CD14-positive monocyte (primary cell): Measurements from ENCODE around the gene MRRF. TPM values are rescaled to one million over a fixed set of nuclear protein-coding genes. Genes with fewer than 3 reads are reported as not detected.

Experiments used
- DNase-seq, 3 donors: peaks; one replicate each; pipeline ENCODE4 v3.0.0-alpha.2; 2011 to 2022
- H2AFZ ChIP-seq: 2 replicates; pipeline ENCODE4 v1.6.0; 2012; ENCODE audit warnings: mild to moderate bottlenecking, low read depth, low read length, inconsistent platforms; ENCODE audit not compliant: insufficient read depth, poor library complexity, severe bottlenecking
- H3K27ac ChIP-seq, 2 donors: 1 replicate in 1 of 2; 2 replicates in 1 of 2; pipeline ENCODE4 v1.5.1; 2012 to 2013; ENCODE audit warnings: low read length in 2 of 2, control low read depth in 1 of 2, inconsistent platforms in 1 of 2, low read depth in 1 of 2, mild to moderate bottlenecking in 1 of 2
- H3K27me3 ChIP-seq, 2 donors: one replicate each; pipeline versions ENCODE4 v1.6.0 to v1.6.1; 2011 to 2013; ENCODE audit warnings: low read length in 2 of 2; ENCODE audit not compliant: control insufficient read depth in 2 of 2, insufficient read depth in 2 of 2
- H3K36me3 ChIP-seq, 2 donors: replicated peaks in 1 of 2; 1 replicate in 1 of 2; 2 replicates in 1 of 2; pipeline versions ENCODE4 v1.5.1 to v1.6.1; 2012 to 2013; ENCODE audit warnings: low read length in 2 of 2, control low read depth in 1 of 2, inconsistent platforms in 1 of 2, mild to moderate bottlenecking in 1 of 2; ENCODE audit not compliant: insufficient read depth in 2 of 2, control insufficient read depth in 1 of 2
- H3K4me1 ChIP-seq, 2 donors: 1 replicate in 1 of 2; 2 replicates in 1 of 2; pipeline versions ENCODE4 v1.5.1 to v1.6.1; 2012 to 2013; ENCODE audit warnings: low read length in 2 of 2, control low read depth in 1 of 2, inconsistent platforms in 1 of 2, mild to moderate bottlenecking in 1 of 2, moderate library complexity in 1 of 2; ENCODE audit not compliant: insufficient read depth in 2 of 2, control insufficient read depth in 1 of 2
- H3K4me2 ChIP-seq: replicated peaks from 2 replicates; pipeline ENCODE3; 2012; ENCODE audit warnings: low read length, moderate library complexity, mild to moderate bottlenecking; ENCODE audit not compliant: poor library complexity, severe bottlenecking; ENCODE audit errors: extremely low read depth
- H3K4me3 ChIP-seq, 3 experiments: fragments of 200-600 bp in 1 of 3; sonication (generic) in 1 of 3; replicated peaks in 1 of 3; 1 replicate in 2 of 3; 2 replicates in 1 of 3; pipeline ENCODE4 v1.5.1; 2011 to 2013; ENCODE audit warnings: low read length in 3 of 3, mild to moderate bottlenecking in 3 of 3, control low read depth in 2 of 3, low read depth in 2 of 3, inconsistent platforms in 1 of 3, moderate library complexity in 1 of 3
- H3K79me2 ChIP-seq: 2 replicates; pipeline ENCODE4 v1.6.0; 2012; ENCODE audit warnings: mild to moderate bottlenecking, control low read depth, inconsistent platforms, low read length, moderate library complexity; ENCODE audit not compliant: insufficient read depth
- H3K9ac ChIP-seq: 2 replicates; pipeline ENCODE4 v1.6.0; 2017; ENCODE audit warnings: low read length, mild to moderate bottlenecking; ENCODE audit not compliant: insufficient read depth, poor library complexity, severe bottlenecking
- H3K9me3 ChIP-seq, 2 donors: replicated peaks in 1 of 2; 1 replicate in 1 of 2; 2 replicates in 1 of 2; pipeline versions ENCODE4 v1.5.1 to v1.6.1; 2012 to 2013; ENCODE audit warnings: low read length in 2 of 2, control low read depth in 1 of 2; ENCODE audit not compliant: control insufficient read depth in 1 of 2, insufficient read depth in 1 of 2
- H4K20me1 ChIP-seq: 2 replicates; pipeline ENCODE4 v1.6.0; 2012; ENCODE audit warnings: mild to moderate bottlenecking, low read length, control low read depth, moderate library complexity; ENCODE audit not compliant: insufficient read depth
- H3K27ac Mint-ChIP-seq, 7 donors: one replicate each; pipeline ENCODE4 v1.8.0; 2020; ENCODE audit warnings: mild to moderate bottlenecking in 7 of 7, mixed read lengths in 7 of 7, moderate library complexity in 6 of 7, inconsistent platforms in 2 of 7
- H3K27me3 Mint-ChIP-seq, 3 donors: one replicate each; pipeline ENCODE4 v1.8.0; 2021 to 2022; ENCODE audit warnings: low read depth in 3 of 3, mild to moderate bottlenecking in 3 of 3, mixed read lengths in 3 of 3, moderate library complexity in 3 of 3, inconsistent platforms in 1 of 3
- H3K36me3 Mint-ChIP-seq, 2 donors: one replicate each; pipeline ENCODE4 v1.8.0; 2020; ENCODE audit warnings: mixed read lengths in 2 of 2, inconsistent platforms in 1 of 2, mild to moderate bottlenecking in 1 of 2
- H3K4me1 Mint-ChIP-seq: one replicate; pipeline ENCODE4 v1.8.0; 2020; ENCODE audit warnings: mild to moderate bottlenecking, mixed read lengths
- H3K4me3 Mint-ChIP-seq, 2 donors: one replicate each; pipeline ENCODE4 v1.8.0; 2020; ENCODE audit warnings: mild to moderate bottlenecking in 2 of 2, mixed read lengths in 2 of 2, moderate library complexity in 1 of 2
- H3K9me3 Mint-ChIP-seq, 7 donors: one replicate each; pipeline ENCODE4 v1.8.0; 2020 to 2022; ENCODE audit warnings: mixed read lengths in 7 of 7, mild to moderate bottlenecking in 6 of 7, moderate library complexity in 6 of 7, inconsistent platforms in 2 of 7
- CTCF ChIP-seq: fragments of 200-600 bp; IDR thresholded peaks from one replicate; pipeline ENCODE4 v1.8.0; 2022; ENCODE audit warnings: antibody characterized with exemption, mild to moderate bottlenecking
- WGBS: methylation state at CpG from one replicate; pipeline ENCODE4 v1.1.5; 2013; ENCODE audit warnings: missing lambda C conversion rate; ENCODE audit not compliant: insufficient coverage; 5-methylcytosine and 5-hydroxymethylcytosine counted together
- intact Hi-C, 2 donors: fragments of 100-400 bp; cut with micrococcal nuclease; formaldehyde crosslinking; loops; one replicate each; pipeline versions ENCODE4 v1.15.0 to v1.15.1; 2023
- polyA plus RNA-seq, 3 donors: library from polyadenylated mRNA; depleted of rRNA in 1 of 3; unstranded in 2 of 3; stranded (reverse) in 1 of 3; fragments of 300-500 nt in 2 of 3; fragments of >200 nt in 1 of 3; fragmentation: Illumina TruSeq in 2 of 3; gene quantifications; 1 replicate in 2 of 3; 2 replicates in 1 of 3; pipeline ENCODE4 v1.2.3, GENCODE V29; 2012 to 2021

MRRF gene
- polyA plus RNA-seq, 3 donors: 16.0 to 34.4 (median 16.2) TPM

GRCh38 chr9:122277285-122277897 lies 12.7 kb downstream of the MRRF start:
- no peak overlapping the region for H3K27ac Mint-ChIP-seq
- Histone ChIP-seq H3K79me2 (peaks cover 68% of the 10 kb centered on the region), H2AFZ (no peak overlapping the region), H3K4me1 (no peaks in the 10 kb centered on the region), H3K27ac (no peak overlapping the region), H3K4me3 (no peak overlapping the region), H3K9ac (no peak overlapping the region), H3K9me3 (peaks cover 8 to 10% of the 10 kb centered on the region in 2 donors), H3K27me3 (no peaks in the 10 kb centered on the region), H4K20me1 (no peaks in the 10 kb centered on the region), H3K36me3 (peaks cover 30 to 85% of the 10 kb centered on the region in 2 donors), H3K4me2 (no peak overlapping the region)
- 100% methylated on average over 5 of the region's 10 CpGs for WGBS
- no peak overlapping the region for H3K4me3 Mint-ChIP-seq
- DNase-seq: no peak
- H3K36me3 Mint-ChIP-seq: peaks cover 65 to 81% of the 10 kb centered on the region in 2 donors
- peaks cover 2 to 18% (median 12%) of the 10 kb centered on the region in 7 donors for H3K9me3 Mint-ChIP-seq
- TF ChIP-seq CTCF: no peak
- H3K27me3 Mint-ChIP-seq: no peaks in the 10 kb centered on the region
- no peaks in the 10 kb centered on the region for H3K4me1 Mint-ChIP-seq
- intact Hi-C loops: no loop called here

GRCh38 chr9:122281368-122281767 lies 16.7 kb downstream of the MRRF start:
- Histone ChIP-seq H4K20me1 (no peaks in the 10 kb centered on the region), H3K27ac (no peak overlapping the region), H3K9ac (no peak overlapping the region), H3K4me1 (peaks cover 0 to 1% of the 10 kb centered on the region in 2 donors), H3K36me3 (peaks cover 48 to 87% of the 10 kb centered on the region in 2 donors), H3K79me2 (peaks cover 30% of the 10 kb centered on the region), H3K27me3 (no peaks in the 10 kb centered on the region), H3K4me3 (no peak overlapping the region), H3K9me3 (peaks cover 8 to 10% of the 10 kb centered on the region in 2 donors), H3K4me2 (no peak overlapping the region), H2AFZ (no peak overlapping the region)
- Mint-ChIP-seq H3K36me3 (peaks cover 61 to 70% of the 10 kb centered on the region in 2 donors), H3K27ac (no peak overlapping the region), H3K4me3 (no peak overlapping the region), H3K9me3 (peaks cover 2 to 12% (median 10%) of the 10 kb centered on the region in 7 donors), H3K4me1 (no peaks in the 10 kb centered on the region), H3K27me3 (no peaks in the 10 kb centered on the region)
- intact Hi-C loops: no loop called here
- no peak for TF ChIP-seq CTCF
- WGBS: 100% methylated on average over 1 of the region's 5 CpGs
- no peak for DNase-seq
